SJCRH30 (cell line): ENCODE data around the gene JARID2. TPM values are rescaled to one million over a fixed set of nuclear protein-coding genes. Genes with fewer than 3 reads are reported as not detected.

Experiments used
- DNase-seq, 2 experiments: peaks; one replicate each; pipeline ENCODE4 v3.0.0-alpha.2; 2015 to 2020
- H3K27ac ChIP-seq: fragments of 250-450 bp; sonication (Bioruptor Pico); 2 replicates; pipeline ENCODE4 v1.5.1; 2020; ENCODE audit warnings: mild to moderate bottlenecking, moderate library complexity
- H3K27me3 ChIP-seq: fragments of 250-450 bp; sonication (Bioruptor Pico); 2 replicates; pipeline ENCODE4 v1.5.1; 2020; ENCODE audit warnings: mild to moderate bottlenecking, moderate library complexity
- H3K36me3 ChIP-seq: fragments of 250-450 bp; sonication (Bioruptor Pico); 2 replicates; pipeline ENCODE4 v1.5.1; 2020; ENCODE audit warnings: mild to moderate bottlenecking, moderate library complexity
- H3K4me1 ChIP-seq: fragments of 250-450 bp; sonication (Bioruptor Pico); 2 replicates; pipeline ENCODE4 v1.5.1; 2020; ENCODE audit warnings: mild to moderate bottlenecking, moderate library complexity
- H3K4me3 ChIP-seq: fragments of 250-450 bp; sonication (Bioruptor Pico); 2 replicates; pipeline ENCODE4 v1.5.1; 2020; ENCODE audit warnings: mild to moderate bottlenecking, moderate library complexity
- H3K9me3 ChIP-seq: fragments of 250-450 bp; sonication (Bioruptor Pico); replicated peaks from 2 replicates; pipeline ENCODE4 v1.5.1; 2020; ENCODE audit warnings: mild to moderate bottlenecking, moderate library complexity
- total RNA-seq: library from RNA; depleted of rRNA; stranded (reverse); fragments of >200 nt; shearing (Covaris generic); gene quantifications from 2 replicates; pipeline ENCODE4 v1.2.3, GENCODE V29; 2014

JARID2 gene
- total RNA-seq, 1 experiment from 2014 or later = 18.5 TPM

GRCh38 chr6:15485936-15486335 lies 240.1 kb downstream of the JARID2 start:
- H3K27me3 ChIP-seq = no peaks in the 10 kb centered on the region
- no peaks in the 10 kb centered on the region for H3K36me3 ChIP-seq
- no peaks in the 10 kb centered on the region for H3K9me3 ChIP-seq
- H3K27ac ChIP-seq = no peak overlapping the region
- H3K4me3 ChIP-seq = no peak overlapping the region
- peaks cover 8% of the 10 kb centered on the region for H3K4me1 ChIP-seq
- no peak for DNase-seq

DNA sequence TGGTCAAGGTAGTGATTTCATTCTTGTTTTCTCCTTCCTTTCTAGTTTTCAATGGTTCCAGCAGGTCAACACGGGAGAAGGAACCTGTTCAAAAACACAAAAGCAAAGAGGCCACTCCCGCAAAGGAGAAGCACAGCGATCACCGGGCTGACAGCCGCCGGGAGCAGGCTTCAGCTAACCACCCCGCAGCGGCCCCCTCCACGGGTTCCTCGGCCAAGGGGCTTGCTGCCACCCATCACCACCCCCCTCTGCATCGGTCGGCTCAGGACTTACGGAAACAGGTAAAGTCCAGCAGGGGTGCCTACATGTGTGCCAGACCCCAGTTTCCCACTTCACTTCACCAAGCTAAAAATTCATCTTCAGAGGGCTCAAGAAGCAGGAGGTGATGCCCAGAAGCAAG lies 241.4 kb downstream of the JARID2 start:
- DNase-seq = no peak
- H3K9me3 ChIP-seq = no peaks in the 10 kb centered on the region
- H3K4me3 ChIP-seq = no peak overlapping the region
- no peaks in the 10 kb centered on the region for H3K36me3 ChIP-seq
- no peak overlapping the region for H3K27ac ChIP-seq
- H3K4me1 ChIP-seq = no peaks in the 10 kb centered on the region
- H3K27me3 ChIP-seq = no peaks in the 10 kb centered on the region

DNA sequence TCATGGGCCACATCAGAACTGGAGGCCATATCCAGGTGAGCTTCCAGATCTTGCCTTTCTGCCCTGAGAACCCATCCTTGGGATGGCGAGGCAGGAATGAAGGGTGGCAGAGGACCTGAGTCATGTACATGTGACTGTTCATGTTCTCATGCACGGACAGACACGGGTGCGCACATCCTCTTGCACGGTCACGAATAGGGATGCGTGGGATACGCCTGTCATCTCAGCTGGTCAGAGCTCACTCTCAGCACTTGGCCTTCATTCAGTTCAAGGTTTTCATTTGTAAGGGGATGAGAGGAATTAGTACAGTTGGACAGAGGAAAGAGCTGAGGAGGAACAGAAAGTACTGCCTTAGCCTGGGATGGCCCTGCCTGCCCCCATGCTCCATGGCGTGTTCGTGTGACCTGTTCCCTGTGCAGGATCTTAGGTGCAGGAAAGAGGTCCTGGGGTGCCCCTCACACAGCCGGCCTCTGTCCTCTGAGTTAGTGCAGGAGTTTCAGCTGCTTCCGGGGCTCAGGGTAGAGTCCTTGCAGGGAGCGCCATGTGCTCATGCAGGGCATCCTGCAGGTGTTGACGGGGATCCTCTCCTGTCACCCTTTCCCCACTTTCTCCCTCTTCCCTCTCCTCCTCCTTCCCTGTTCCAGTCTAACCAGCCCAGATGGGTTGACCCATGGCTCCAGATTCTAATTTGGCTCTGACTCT lies 243.5 kb downstream of the JARID2 start:
- Histone ChIP-seq H3K27me3 (no peaks in the 10 kb centered on the region), H3K9me3 (no peaks in the 10 kb centered on the region), H3K27ac (no peak overlapping the region), H3K4me3 (no peak overlapping the region), H3K4me1 (peaks cover under 1% of the 10 kb centered on the region), H3K36me3 (no peaks in the 10 kb centered on the region)
- no peak for DNase-seq

- H3K27ac ChIP-seq = no peak overlapping the region
- H3K27me3 ChIP-seq = no peaks in the 10 kb centered on the region
- H3K4me1 ChIP-seq = peaks cover 9% of the 10 kb centered on the region
- H3K36me3 ChIP-seq = no peaks in the 10 kb centered on the region
- no peak for DNase-seq
- H3K4me3 ChIP-seq = no peak overlapping the region
- H3K9me3 ChIP-seq = no peaks in the 10 kb centered on the region
Measured at GRCh38 chr6:15490242-15491100, 244.6 kb downstream of the JARID2 start.

DNA sequence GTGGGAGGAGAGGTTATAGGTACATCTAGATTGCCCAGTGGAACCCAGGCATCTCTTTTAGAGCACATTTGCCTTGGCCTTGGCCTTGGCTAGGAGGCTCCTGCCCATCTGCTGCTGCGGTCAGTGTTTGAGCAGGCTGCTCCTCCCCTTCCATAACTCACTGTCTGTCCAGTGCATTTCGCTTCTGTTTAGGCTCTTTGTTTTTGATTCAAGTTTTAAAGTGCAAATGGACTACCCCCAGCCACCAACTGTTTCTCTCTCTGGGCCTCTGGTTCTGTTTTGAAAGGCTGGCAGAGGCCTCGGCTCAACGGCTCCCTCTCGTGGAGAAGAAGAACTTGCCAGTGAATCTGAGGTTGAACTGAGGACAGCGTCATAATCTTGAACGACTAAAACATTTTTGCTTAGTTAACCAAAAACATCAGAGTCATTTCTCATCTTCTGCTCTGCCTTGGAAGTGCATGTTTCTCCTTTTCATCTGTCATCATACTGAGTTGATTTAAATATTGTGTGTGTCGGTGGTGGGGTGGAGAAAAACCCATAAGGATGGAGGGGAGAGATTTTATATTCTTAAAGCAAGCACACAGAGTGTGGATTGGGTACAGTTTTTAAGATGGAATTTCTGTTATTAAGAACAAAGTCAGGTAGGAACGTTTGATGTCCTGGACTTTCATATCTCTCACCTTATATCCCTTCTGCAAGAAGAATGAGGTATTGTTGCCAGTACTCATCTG lies 245.6 kb downstream of the JARID2 start:
- Histone ChIP-seq H3K4me3 (no peak overlapping the region), H3K36me3 (peaks cover 4% of the 10 kb centered on the region; the same call in 1 of the 2 replicates), H3K4me1 (peaks cover 9% of the 10 kb centered on the region), H3K9me3 (no peaks in the 10 kb centered on the region), H3K27ac (no peak overlapping the region), H3K27me3 (no peaks in the 10 kb centered on the region)
- DNase-seq = peak in 1 of 2 experiments; percentile 58

DNA sequence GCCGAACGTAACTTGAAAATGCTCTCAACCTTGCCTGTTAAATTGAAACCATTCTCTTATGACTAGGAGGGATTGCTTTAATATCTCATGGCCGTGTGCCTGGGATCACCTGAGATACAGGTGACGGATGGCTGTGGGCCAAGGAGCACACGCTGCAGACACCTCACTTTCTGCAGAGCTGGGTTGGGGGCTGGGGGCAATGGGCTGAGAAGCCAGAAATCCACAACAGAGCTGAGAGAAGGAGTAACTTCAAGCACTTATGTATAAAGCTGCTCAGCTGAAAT lies 246.1 kb downstream of the JARID2 start:
- peaks cover 9% of the 10 kb centered on the region for H3K36me3 ChIP-seq
- H3K9me3 ChIP-seq = no peaks in the 10 kb centered on the region
- no peak for DNase-seq
- no peak overlapping the region for H3K27ac ChIP-seq
- no peak overlapping the region for H3K4me3 ChIP-seq
- peaks cover 9% of the 10 kb centered on the region for H3K4me1 ChIP-seq
- H3K27me3 ChIP-seq = no peaks in the 10 kb centered on the region

- Histone ChIP-seq H3K4me1 (peaks cover 9% of the 10 kb centered on the region), H3K27me3 (no peaks in the 10 kb centered on the region), H3K36me3 (peaks cover 10% of the 10 kb centered on the region), H3K4me3 (no peak overlapping the region), H3K9me3 (no peaks in the 10 kb centered on the region), H3K27ac (no peak overlapping the region)
- no peak for DNase-seq
Measured at GRCh38 chr6:15493437-15494168, 247.7 kb downstream of the JARID2 start.

DNA sequence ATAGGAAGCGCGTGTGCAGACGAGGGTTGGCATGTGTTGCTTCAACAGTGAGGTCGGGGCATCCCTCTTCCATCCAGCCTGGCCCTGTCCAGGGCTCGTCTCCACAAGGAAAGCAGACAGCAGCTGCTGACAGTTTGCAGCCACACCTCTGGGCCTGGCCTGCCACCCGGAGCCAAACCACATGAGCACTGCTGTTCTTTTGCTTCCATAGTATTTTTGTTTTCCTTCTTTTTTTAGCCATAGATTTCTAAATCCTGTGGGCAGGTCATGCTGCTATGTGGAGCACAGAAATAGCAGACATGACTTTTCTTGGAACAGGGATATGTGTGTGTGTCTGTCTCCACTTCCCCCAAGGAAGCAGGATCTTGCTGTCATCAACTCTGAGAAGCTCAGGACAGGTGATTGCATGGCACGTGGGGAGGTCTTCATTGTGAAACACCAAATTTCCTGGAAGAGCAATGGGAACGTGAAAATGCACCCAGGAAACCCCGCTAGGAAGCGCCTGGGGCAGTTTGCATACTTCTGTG lies 249.6 kb downstream of the JARID2 start:
- peak; percentile 72 to 76 for DNase-seq
- Histone ChIP-seq H3K27me3 (no peaks in the 10 kb centered on the region), H3K4me1 (peaks cover 9% of the 10 kb centered on the region), H3K9me3 (no peaks in the 10 kb centered on the region), H3K36me3 (peaks cover 10% of the 10 kb centered on the region), H3K4me3 (no peak overlapping the region), H3K27ac (peak overlapping the region; percentile 57)

DNA sequence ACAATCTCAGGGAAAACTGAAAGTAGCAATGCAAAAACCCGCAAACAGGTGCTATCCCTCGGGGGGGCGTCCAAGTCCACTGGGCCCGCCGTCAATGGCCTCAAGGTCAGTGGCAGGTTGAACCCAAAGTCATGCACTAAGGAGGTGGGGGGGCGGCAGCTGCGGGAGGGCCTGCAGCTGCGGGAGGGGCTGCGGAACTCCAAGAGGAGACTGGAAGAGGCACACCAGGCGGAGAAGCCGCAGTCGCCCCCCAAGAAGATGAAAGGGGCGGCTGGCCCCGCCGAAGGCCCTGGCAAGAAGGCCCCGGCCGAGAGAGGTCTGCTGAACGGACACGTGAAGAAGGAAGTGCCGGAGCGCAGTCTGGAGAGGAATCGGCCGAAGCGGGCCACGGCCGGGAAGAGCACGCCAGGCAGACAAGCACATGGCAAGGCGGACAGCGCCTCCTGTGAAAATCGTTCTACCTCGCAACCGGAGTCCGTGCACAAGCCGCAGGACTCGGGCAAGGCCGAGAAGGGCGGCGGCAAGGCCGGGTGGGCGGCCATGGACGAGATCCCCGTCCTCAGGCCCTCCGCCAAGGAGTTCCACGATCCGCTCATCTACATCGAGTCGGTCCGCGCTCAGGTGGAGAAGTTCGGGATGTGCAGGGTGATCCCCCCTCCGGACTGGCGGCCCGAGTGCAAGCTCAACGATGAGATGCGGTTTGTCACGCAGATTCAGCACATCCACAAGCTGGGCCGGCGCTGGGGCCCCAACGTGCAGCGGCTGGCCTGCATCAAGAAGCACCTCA lies 250.7 kb downstream of the JARID2 start:
- Histone ChIP-seq H3K27ac (0 out of 2 replicates have a peak overlapping the region, but pooled peaks have one; percentile 57), H3K36me3 (peaks cover 10% of the 10 kb centered on the region), H3K27me3 (no peaks in the 10 kb centered on the region), H3K4me1 (peaks cover 9% of the 10 kb centered on the region), H3K4me3 (no peak overlapping the region), H3K9me3 (no peaks in the 10 kb centered on the region)
- no peak for DNase-seq

- Histone ChIP-seq H3K4me3 (no peak overlapping the region), H3K27ac (no peak overlapping the region), H3K36me3 (peaks cover 10% of the 10 kb centered on the region), H3K27me3 (no peaks in the 10 kb centered on the region), H3K4me1 (peaks cover 13% of the 10 kb centered on the region), H3K9me3 (no peaks in the 10 kb centered on the region)
- DNase-seq = no peak
Measured at GRCh38 chr6:15498640-15499039, 252.8 kb downstream of the JARID2 start.

DNA sequence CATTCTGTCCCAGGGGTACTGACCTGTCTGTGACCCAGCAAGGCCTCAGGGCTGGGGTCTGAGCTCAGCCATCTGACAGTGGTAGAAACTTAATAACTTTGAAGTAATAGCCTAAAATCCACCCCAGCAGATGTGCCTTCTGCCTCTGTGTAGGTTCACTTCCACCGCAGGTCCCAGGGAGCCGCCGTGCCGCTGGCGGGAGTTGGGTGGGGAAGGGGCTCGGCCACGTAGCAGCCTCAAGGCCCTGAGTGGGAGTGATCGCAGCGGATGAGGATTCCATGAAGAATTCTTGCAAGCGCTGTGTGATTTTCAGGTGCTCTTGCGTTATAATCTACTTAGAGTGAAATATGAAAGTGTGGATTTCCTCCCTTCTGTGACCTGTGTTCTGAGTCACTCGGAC lies 253.3 kb downstream of the JARID2 start:
- Histone ChIP-seq H3K27me3 (no peaks in the 10 kb centered on the region), H3K4me3 (no peak overlapping the region), H3K4me1 (peaks cover 18% of the 10 kb centered on the region), H3K27ac (no peak overlapping the region), H3K36me3 (peaks cover 10% of the 10 kb centered on the region), H3K9me3 (no peaks in the 10 kb centered on the region)
- no peak for DNase-seq

GRCh38 chr6:15499591-15499990 lies 253.7 kb downstream of the JARID2 start:
- no peaks in the 10 kb centered on the region for H3K9me3 ChIP-seq
- peaks cover 19% of the 10 kb centered on the region for H3K4me1 ChIP-seq
- no peak for DNase-seq
- H3K4me3 ChIP-seq = no peak overlapping the region
- H3K36me3 ChIP-seq = peaks cover 10% of the 10 kb centered on the region
- no peak overlapping the region for H3K27ac ChIP-seq
- H3K27me3 ChIP-seq = no peaks in the 10 kb centered on the region

DNA sequence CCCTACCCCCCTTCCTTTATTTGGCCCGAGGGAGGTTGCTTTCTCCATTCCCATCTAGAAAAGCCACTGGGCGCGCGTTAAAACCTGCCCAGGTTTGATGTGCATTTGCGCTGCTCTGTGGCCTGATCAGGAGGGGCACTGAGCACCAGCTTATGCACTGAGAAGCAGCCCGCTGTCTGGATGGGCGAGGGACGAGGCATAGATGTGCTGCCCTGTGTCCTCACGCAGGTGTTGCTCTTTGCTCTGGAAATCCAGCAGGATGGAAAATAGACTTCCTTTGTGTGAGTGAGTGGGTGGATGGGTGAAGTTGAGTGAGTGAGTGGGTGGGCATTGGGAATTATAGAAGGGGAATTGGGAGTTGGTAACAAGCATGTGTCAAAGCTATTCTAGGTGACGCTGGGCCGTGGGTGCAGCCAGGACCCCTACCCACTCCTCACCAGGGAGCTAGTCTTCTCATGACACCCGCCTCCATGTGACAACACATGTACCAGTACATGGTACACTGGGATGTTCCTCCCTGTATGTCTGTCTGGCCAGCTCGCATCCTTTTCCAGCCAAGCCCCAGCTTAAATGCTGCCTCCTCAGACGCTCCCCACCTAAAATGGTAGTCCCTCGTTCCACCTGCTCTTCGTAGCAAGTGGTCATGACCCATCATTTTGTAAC lies 254.3 kb downstream of the JARID2 start:
- no peak overlapping the region for H3K27ac ChIP-seq
- no peak overlapping the region for H3K4me3 ChIP-seq
- DNase-seq = no peak
- H3K27me3 ChIP-seq = no peaks in the 10 kb centered on the region
- no peaks in the 10 kb centered on the region for H3K9me3 ChIP-seq
- H3K36me3 ChIP-seq = peaks cover 10% of the 10 kb centered on the region
- H3K4me1 ChIP-seq = peaks cover 12% of the 10 kb centered on the region
